ENCODE results near the gene TMEM186. TPM values are rescaled to one million over a fixed set of nuclear protein-coding genes. Genes with fewer than 3 reads are reported as not detected.
"Not testable (repeated sequence)": the region's sequence is repeated elsewhere in the genome, so short reads cannot be mapped to it uniquely, and the experiment has no call there.

The TMEM186 gene
- total RNA-seq, 1 donor from 2014 or later, result 8.4 TPM

DNA sequence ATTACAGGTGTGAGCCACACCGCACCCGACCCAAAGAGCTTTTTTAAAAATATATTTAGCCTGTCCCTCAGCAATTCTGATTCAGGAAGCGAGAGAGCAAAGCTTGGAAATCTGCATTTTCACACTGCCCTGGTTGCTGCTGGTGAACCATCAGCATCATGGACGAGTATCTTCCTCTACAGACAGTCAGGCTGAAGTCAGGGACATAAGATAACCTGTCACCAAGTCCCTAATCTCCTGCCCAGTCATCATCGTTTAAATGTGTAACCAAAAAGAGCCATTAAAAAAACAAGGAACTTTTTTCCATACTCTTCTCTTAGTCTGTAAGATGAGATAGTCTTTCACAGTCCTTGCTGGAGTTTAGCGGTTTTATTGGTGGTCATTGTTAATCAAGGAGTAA is 6.9 kb upstream of the TMEM186 start:
- TF ChIP-seq, protein P1, sequence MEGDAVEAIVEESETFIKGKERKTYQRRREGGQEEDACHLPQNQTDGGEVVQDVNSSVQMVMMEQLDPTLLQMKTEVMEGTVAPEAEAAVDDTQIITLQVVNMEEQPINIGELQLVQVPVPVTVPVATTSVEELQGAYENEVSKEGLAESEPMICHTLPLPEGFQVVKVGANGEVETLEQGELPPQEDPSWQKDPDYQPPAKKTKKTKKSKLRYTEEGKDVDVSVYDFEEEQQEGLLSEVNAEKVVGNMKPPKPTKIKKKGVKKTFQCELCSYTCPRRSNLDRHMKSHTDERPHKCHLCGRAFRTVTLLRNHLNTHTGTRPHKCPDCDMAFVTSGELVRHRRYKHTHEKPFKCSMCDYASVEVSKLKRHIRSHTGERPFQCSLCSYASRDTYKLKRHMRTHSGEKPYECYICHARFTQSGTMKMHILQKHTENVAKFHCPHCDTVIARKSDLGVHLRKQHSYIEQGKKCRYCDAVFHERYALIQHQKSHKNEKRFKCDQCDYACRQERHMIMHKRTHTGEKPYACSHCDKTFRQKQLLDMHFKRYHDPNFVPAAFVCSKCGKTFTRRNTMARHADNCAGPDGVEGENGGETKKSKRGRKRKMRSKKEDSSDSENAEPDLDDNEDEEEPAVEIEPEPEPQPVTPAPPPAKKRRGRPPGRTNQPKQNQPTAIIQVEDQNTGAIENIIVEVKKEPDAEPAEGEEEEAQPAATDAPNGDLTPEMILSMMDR (IDR thresholded peaks at IDR 0.05), result no peak
- Mint-ChIP-seq H3K4me3 (ENCODE audit: unreplicated experiment) (no peak overlapping the region), H3K9me3 (ENCODE audit: low read depth) (no peaks in the 10 kb centered on the region), H3K4me1 (ENCODE audit: low read depth) (peaks cover 15% of the 10 kb centered on the region), H3K27ac (ENCODE audit: unreplicated experiment) (no peak overlapping the region), H3K36me3 (ENCODE audit: low read depth) (peaks cover 44% of the 10 kb centered on the region), H3K27me3 (ENCODE audit: low read depth) (no peaks in the 10 kb centered on the region)
- DNase-seq (ENCODE audit: low spot score), result no peak

DNA sequence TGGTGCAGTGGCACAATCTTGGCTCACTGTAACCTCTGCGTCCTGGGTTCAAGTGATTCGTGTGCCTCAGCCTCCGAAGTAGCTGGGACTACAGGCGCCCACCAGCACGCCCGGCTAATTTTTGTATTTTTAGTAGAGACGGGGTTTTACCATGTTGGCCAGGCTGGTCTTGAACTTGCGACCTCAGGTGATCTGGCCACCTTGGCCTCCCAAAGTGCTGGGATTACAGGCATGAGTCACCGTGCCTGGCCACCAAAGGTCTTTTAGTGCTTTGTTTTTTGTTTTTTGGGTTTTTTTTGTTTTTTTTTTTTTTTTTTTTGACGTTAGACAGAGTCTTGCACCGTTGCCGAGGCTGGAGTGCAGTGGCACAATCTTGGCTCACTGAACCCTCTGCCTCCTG is 6.3 kb upstream of the TMEM186 start:
- H3K27ac Mint-ChIP-seq (ENCODE audit: unreplicated experiment); H3K4me3 Mint-ChIP-seq (ENCODE audit: unreplicated experiment); H3K9me3 Mint-ChIP-seq (ENCODE audit: low read depth); DNase-seq (ENCODE audit: low spot score); H3K27me3 Mint-ChIP-seq (ENCODE audit: low read depth): not testable (repeated sequence)
- peaks cover 21% of the 10 kb centered on the region for H3K4me1 Mint-ChIP-seq (ENCODE audit: low read depth)
- H3K36me3 Mint-ChIP-seq (ENCODE audit: low read depth), result peaks cover 42% of the 10 kb centered on the region

DNA sequence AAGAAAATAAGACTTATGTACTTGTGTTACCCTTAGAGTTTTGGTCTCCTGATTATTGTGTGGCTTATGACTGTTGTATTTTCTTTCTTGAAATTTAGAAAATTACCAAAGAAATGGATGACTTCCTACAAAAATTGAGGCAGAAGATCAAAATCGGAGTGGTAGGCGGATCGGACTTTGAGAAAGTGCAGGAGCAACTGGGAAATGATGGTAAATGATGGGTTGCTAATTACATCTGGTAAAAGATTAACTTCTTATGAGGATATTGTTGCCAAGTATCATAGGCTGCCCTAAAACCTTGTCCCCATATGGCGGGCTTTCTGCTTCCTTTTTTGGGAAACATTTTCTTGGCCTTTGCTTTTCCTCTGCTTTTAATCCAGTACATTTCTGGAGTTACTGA is 4.3 kb upstream of the TMEM186 start:
- TF ChIP-seq, protein P1 (IDR thresholded peaks at IDR 0.05), result no peak
- Mint-ChIP-seq H3K4me1 (ENCODE audit: low read depth) (peaks cover 30% of the 10 kb centered on the region), H3K4me3 (ENCODE audit: unreplicated experiment) (no peak overlapping the region), H3K27me3 (ENCODE audit: low read depth) (no peaks in the 10 kb centered on the region), H3K9me3 (ENCODE audit: low read depth) (no peaks in the 10 kb centered on the region), H3K36me3 (ENCODE audit: low read depth) (peaks cover 30% of the 10 kb centered on the region), H3K27ac (ENCODE audit: unreplicated experiment) (no peak overlapping the region)
- no peak for DNase-seq (ENCODE audit: low spot score)

DNA sequence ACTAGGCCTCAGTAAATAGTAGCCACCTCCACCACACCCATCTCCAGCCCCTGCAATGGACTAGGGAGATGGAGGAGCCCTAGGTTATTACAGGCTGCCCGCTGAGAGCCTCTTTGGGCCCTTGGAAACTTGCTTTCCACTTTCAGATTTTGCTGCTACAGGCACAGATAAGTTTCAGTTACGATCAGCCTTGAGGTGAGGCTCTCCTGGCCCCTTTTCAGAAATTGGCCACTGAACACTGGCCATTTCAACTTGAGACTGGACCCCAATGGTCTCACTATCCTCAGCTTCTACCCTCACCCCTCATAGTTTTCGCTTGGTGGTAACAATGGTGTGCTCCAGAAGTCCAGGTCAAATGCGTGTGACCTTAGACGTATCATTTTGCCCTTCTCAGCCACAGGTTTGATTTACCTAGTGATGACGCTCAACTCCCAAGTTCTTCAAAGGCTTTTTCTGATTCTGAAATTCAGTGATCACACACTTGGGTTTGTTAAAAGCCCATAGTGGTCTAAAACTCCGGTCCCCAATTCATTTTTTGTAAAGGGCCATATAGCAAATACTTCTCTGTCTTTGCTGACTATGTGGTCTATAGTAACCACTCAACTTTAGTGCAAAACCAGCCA is 1.2 kb upstream of the TMEM186 start:
- no peak for DNase-seq (ENCODE audit: low spot score)
- H3K9me3 Mint-ChIP-seq (ENCODE audit: low read depth), result no peaks in the 10 kb centered on the region

DNA sequence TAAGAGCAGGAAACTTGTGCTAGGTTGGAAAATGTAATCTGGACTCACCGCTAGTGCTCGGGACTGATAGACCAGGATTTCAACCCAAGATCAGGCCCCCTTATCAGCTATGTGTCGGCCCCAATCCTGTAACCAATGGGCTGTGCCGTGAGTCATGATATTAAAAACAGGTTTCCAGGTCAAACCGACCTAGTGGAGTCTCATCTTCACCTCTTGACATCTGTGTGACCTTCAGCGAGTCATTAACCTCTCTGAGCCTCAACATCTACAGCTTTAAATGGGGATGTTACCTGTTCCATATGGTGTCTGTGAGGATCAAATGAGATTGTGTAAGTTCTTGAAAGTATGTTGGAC is 712 bp upstream of the TMEM186 start:
- Mint-ChIP-seq H3K4me3 (ENCODE audit: unreplicated experiment) (peak overlapping the region; percentile 95), H3K9me3 (ENCODE audit: low read depth) (no peaks in the 10 kb centered on the region), H3K36me3 (ENCODE audit: low read depth) (peaks cover 13% of the 10 kb centered on the region), H3K27ac (ENCODE audit: unreplicated experiment) (peak overlapping the region; percentile 93), H3K27me3 (ENCODE audit: low read depth) (no peaks in the 10 kb centered on the region), H3K4me1 (ENCODE audit: low read depth) (peaks cover 44% of the 10 kb centered on the region)
- no peak for DNase-seq (ENCODE audit: low spot score)
- TF ChIP-seq, protein P1 (IDR thresholded peaks at IDR 0.05), result no peak

More for the DNA sequence above, 1.2 kb upstream of the TMEM186 start:
- peaks cover 44% of the 10 kb centered on the region for H3K4me1 Mint-ChIP-seq (ENCODE audit: low read depth)
- H3K27ac Mint-ChIP-seq (ENCODE audit: unreplicated experiment), result peak overlapping the region; percentile 93
- H3K36me3 Mint-ChIP-seq (ENCODE audit: low read depth), result peaks cover 16% of the 10 kb centered on the region
- H3K4me3 Mint-ChIP-seq (ENCODE audit: unreplicated experiment), result peak overlapping the region; percentile 95
- TF ChIP-seq, protein P1 (IDR thresholded peaks at IDR 0.05), result no peak
- no peaks in the 10 kb centered on the region for H3K27me3 Mint-ChIP-seq (ENCODE audit: low read depth)
